Neural cell (in vitro differentiated cells): ENCODE data around the gene MLLT10. TPM values are rescaled to one million over a fixed set of nuclear protein-coding genes. Genes with fewer than 3 reads are reported as not detected.

ENCODE experiments used
- H2AFZ ChIP-seq: fragments of 200-600, 300-800 bp; sonication (generic), shearing (Covaris generic); 2 replicates; pipeline ENCODE4 v1.6.0; 2014; ENCODE audit warnings: low read depth, mild to moderate bottlenecking, antibody characterized with exemption, low read length, moderate library complexity
- H3F3A ChIP-seq: fragments of 200-600 bp; shearing (Covaris generic); 2 replicates; pipeline ENCODE4 v1.6.1; 2016; ENCODE audit warnings: mild to moderate bottlenecking, moderate library complexity, mixed read lengths, antibody characterized with exemption, low read length; ENCODE audit not compliant: insufficient read depth, poor library complexity, severe bottlenecking
- H3K27ac ChIP-seq: fragments of 200-600, 300-800 bp; sonication (generic), shearing (Covaris generic); 2 replicates; pipeline ENCODE4 v1.5.1; 2014; ENCODE audit warnings: mild to moderate bottlenecking, low read length, moderate library complexity
- H3K27me3 ChIP-seq: fragments of 300-800, 200-600 bp; sonication (generic), shearing (Covaris generic); 2 replicates; pipeline ENCODE4 v1.6.0; 2014; ENCODE audit warnings: mild to moderate bottlenecking, low read depth, low read length, moderate library complexity; ENCODE audit not compliant: insufficient read depth
- H3K36me3 ChIP-seq: fragments of 300-800, 200-600 bp; sonication (generic), shearing (Covaris generic); 2 replicates; pipeline ENCODE4 v1.5.1; 2014; ENCODE audit warnings: mild to moderate bottlenecking, antibody characterized with exemption, low read length, moderate library complexity; ENCODE audit not compliant: insufficient read depth
- H3K4me2 ChIP-seq: fragments of 300-800, 200-600 bp; sonication (generic), shearing (Covaris generic); 2 replicates; pipeline ENCODE4 v1.6.0; 2014; ENCODE audit warnings: mild to moderate bottlenecking, low read length
- H3K4me3 ChIP-seq: fragments of 300-800, 200-600 bp; sonication (generic), shearing (Covaris generic); 2 replicates; pipeline ENCODE4 v1.5.1; 2014; ENCODE audit warnings: mild to moderate bottlenecking, low read length, moderate library complexity
- H3K79me2 ChIP-seq: fragments of 200-600 bp; shearing (Covaris generic); replicated peaks from 2 replicates; pipeline ENCODE4 v1.6.0; 2014; ENCODE audit warnings: mild to moderate bottlenecking, low read length, moderate library complexity; ENCODE audit not compliant: insufficient read depth
- H3K9ac ChIP-seq: fragments of 300-800, 200-600 bp; sonication (generic), shearing (Covaris generic); 2 replicates; pipeline ENCODE4 v1.6.1; 2016; ENCODE audit warnings: mild to moderate bottlenecking, low read length, mixed read lengths
- H3K9me2 ChIP-seq: fragments of 200-600 bp; shearing (Covaris generic); 2 replicates; pipeline ENCODE4 v1.6.1; 2016; ENCODE audit warnings: mild to moderate bottlenecking, low read length, mixed read lengths; ENCODE audit not compliant: insufficient read depth
- H3K9me3 ChIP-seq: fragments of 200-600, 300-800 bp; sonication (generic), shearing (Covaris generic); 2 replicates; pipeline ENCODE4 v1.6.1; 2016; ENCODE audit warnings: mild to moderate bottlenecking, mixed run types, low read length, moderate library complexity, mixed read lengths
- H4K20me1 ChIP-seq: fragments of 200-600 bp; shearing (Covaris generic); 2 replicates; pipeline ENCODE4 v1.6.1; 2016; ENCODE audit warnings: mild to moderate bottlenecking, mixed run types; ENCODE audit not compliant: insufficient read depth
- CTCF ChIP-seq: fragments of 450-650 bp; IDR thresholded peaks from 2 replicates; pipeline ENCODE4 v1.5.1; 2014; ENCODE audit warnings: antibody characterized with exemption, mild to moderate bottlenecking, moderate library complexity; ENCODE audit not compliant: poor library complexity, severe bottlenecking
- EP300 ChIP-seq: fragments of 450-650 bp; conservative IDR thresholded peaks from 2 replicates; pipeline ENCODE4 v1.6.1; 2014; ENCODE audit warnings: antibody characterized with exemption, mild to moderate bottlenecking, moderate library complexity; ENCODE audit not compliant: poor library complexity, severe bottlenecking
- EZH2 ChIP-seq: fragments of 200-600, 300-800 bp; shearing (Covaris generic), sonication (generic); IDR thresholded peaks from 2 replicates; pipeline ENCODE4 v1.6.1; 2014; ENCODE audit warnings: antibody characterized with exemption, low read length, borderline replicate concordance, mild to moderate bottlenecking; ENCODE audit not compliant: insufficient read depth, poor library complexity, severe bottlenecking
- MXI1 ChIP-seq: fragments of 450-650 bp; conservative IDR thresholded peaks from 2 replicates; pipeline ENCODE4 v1.6.1; 2014; ENCODE audit warnings: antibody characterized with exemption, mild to moderate bottlenecking; ENCODE audit not compliant: poor library complexity, severe bottlenecking
- POLR2AphosphoS5 ChIP-seq: IDR thresholded peaks from 2 replicates; pipeline ENCODE4 v1.6.1; 2012
- RAD21 ChIP-seq: fragments of 450-650 bp; conservative IDR thresholded peaks from 2 replicates; pipeline ENCODE4 v1.6.1; 2014; ENCODE audit warnings: antibody characterized with exemption, mild to moderate bottlenecking, moderate library complexity
- REST ChIP-seq: IDR thresholded peaks from 2 replicates; pipeline ENCODE4 v1.6.1; 2012; ENCODE audit warnings: borderline replicate concordance
- SMC3 ChIP-seq: fragments of 450-650 bp; conservative IDR thresholded peaks from 2 replicates; pipeline ENCODE4 v1.6.1; 2014; ENCODE audit warnings: antibody characterized with exemption, mild to moderate bottlenecking, moderate library complexity; ENCODE audit not compliant: poor library complexity
- TAF1 ChIP-seq: IDR thresholded peaks from 2 replicates; pipeline ENCODE4 v1.6.1; 2012; ENCODE audit warnings: low read depth
- polyA plus RNA-seq: library from polyadenylated mRNA; depleted of rRNA; stranded (reverse); fragments of >200 nt; gene quantifications from 2 replicates; pipeline ENCODE4 v1.2.3, GENCODE V29; 2014

Gene MLLT10
- polyA plus RNA-seq, 1 donor from 2014 or later, result 31.0 TPM

- H3K27me3 ChIP-seq, result no peaks in the 10 kb centered on the region
- TF ChIP-seq CTCF (no peak), MXI1 (no peak), EZH2 (no peak), TAF1 (no peak), RAD21 (no peak), EP300 (no peak), REST (no peak), SMC3 (no peak), POLR2AphosphoS5 (no peak)
- no peak overlapping the region for H3K4me2 ChIP-seq
- no peaks in the 10 kb centered on the region for H4K20me1 ChIP-seq
- no peaks in the 10 kb centered on the region for H3K9me2 ChIP-seq
- no peak overlapping the region for H3K9ac ChIP-seq
- H3K4me3 ChIP-seq, result no peak overlapping the region
- H3F3A ChIP-seq, result no peaks in the 10 kb centered on the region
- peaks cover 5% of the 10 kb centered on the region for H3K79me2 ChIP-seq
- peaks cover 5% of the 10 kb centered on the region for H3K36me3 ChIP-seq
- H2AFZ ChIP-seq, result no peak overlapping the region
- no peaks in the 10 kb centered on the region for H3K9me3 ChIP-seq
- no peak overlapping the region for H3K27ac ChIP-seq
These were observed 121.7 kb downstream of the MLLT10 start for GRCh38 chr10:21655687-21656086.

- no peaks in the 10 kb centered on the region for H3K27me3 ChIP-seq
- H3K4me2 ChIP-seq, result no peak overlapping the region
- H3F3A ChIP-seq, result no peaks in the 10 kb centered on the region
- H3K27ac ChIP-seq, result no peak overlapping the region
- no peak for TF ChIP-seq TAF1
- TF ChIP-seq EP300, result no peak
- no peak for TF ChIP-seq POLR2AphosphoS5
- TF ChIP-seq CTCF, result no peak
- TF ChIP-seq MXI1, result no peak
- TF ChIP-seq EZH2, result no peak
- TF ChIP-seq REST, result no peak
- TF ChIP-seq SMC3, result no peak
- TF ChIP-seq RAD21, result no peak
- H3K9me3 ChIP-seq, result no peaks in the 10 kb centered on the region
- no peak overlapping the region for H2AFZ ChIP-seq
- H3K36me3 ChIP-seq, result no peaks in the 10 kb centered on the region
- peaks cover 22% of the 10 kb centered on the region for H3K79me2 ChIP-seq
- no peak overlapping the region for H3K4me3 ChIP-seq
- H3K9ac ChIP-seq, result no peak overlapping the region
- H3K9me2 ChIP-seq, result no peaks in the 10 kb centered on the region
- no peaks in the 10 kb centered on the region for H4K20me1 ChIP-seq
These were observed 127.1 kb downstream of the MLLT10 start for GRCh38 chr10:21661087-21661486.
